NCI-H128 (cell line): ENCODE measurements around the gene RAB3GAP1.

Experiments used
- DNase-seq: peaks from one replicate; lab custom pipeline; 2025; ENCODE audit not compliant: unreplicated experiment; lab: John Stamatoyannopoulos, UW

RAB3GAP1 gene

DNA sequence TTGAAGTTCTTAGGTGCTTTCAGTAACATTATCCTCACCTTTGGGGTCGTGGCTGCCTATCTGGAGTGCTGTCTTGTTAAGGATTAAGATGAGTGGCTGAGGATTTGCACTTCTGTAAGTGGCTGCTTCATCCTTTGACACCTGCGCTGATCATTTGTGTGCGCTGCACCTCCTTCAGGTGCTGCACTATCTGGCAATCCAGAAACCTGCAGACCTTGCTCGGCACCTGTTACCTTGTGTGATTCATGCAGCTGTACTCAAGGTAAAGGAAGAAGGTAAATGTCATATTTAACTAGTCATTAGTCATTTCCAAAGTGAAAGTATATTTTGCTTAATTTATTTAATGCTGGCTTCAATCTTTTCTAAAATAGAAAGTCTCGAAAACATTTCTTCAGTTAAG lies 110.3 kb downstream of the RAB3GAP1 start:
- DNase-seq = no peak

DNA sequence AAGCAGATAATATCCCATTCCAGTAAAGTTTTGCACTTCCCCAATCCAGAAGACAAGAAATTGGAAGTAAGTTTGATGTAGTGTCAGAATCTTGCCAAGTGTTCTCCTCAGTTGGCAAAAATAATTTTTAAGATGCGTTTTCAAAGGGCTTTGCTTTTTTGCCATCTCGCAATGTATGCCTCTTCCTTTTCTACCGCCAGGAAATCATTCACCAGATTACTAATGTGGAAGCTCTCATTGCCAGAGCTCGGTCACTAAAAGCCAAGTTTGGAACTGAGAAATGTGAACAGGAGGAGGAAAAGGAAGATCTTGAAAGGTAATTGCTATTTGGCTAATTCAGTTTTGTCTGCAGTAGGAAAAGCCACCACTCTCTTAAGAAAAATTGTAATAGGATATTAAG lies 110.7 kb downstream of the RAB3GAP1 start:
- DNase-seq = no peak

DNA sequence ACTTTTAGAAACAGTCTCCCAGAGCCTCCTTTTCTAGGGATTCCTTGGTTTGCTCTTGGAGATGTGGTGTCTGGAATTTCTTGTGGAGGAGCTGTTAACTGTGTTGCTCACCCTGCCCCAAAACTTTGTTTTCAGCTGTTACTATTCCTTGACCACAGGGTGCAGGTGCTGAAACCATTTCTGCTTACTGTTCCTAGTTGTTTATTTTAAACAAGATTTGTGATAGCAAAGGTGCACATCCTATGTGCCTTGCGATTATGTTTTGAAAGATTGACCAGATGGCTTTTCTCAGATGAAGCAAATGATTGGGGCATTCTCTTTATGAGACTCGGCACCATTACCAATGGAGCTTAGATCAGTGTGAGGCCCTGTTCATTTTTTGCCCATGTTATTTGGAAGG lies 111.2 kb downstream of the RAB3GAP1 start:
- no peak for DNase-seq

DNA sequence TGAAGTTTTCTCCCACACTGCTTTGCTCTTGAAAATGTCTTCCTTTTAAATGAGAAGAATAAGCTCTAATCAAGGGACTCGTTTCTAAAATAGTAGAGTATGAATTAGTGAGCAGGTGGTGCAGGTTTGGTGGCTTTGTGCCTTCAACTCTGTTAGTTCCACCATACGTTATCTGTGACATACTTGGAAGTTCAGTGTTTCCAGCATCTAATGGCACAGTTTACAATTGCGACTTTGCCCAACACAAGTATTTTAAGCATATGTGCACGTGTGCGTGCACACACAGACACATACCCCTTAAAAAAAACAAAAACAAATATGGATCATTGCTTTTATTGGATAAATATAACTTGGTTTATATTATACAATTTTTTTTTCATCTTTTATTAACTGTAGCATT lies 111.8 kb downstream of the RAB3GAP1 start:
- DNase-seq = no peak

DNA sequence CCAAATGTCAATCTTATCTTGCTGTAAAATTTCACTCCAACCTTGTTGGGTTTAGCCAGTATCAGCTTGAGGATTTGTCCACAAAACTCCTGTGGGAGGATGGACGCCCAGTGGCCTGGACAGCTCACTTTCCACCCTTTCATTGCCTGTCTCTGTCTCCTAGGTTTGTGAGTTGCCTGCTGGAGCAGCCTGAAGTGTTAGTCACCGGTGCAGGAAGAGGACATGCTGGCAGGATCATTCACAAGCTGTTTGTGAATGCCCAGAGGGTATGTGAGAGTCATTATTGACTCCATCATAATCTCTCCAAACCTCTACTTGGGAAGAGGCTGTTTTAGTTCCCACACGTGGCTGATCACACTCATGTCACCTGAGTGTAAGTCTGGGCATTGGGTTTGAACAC lies 112.3 kb downstream of the RAB3GAP1 start:
- DNase-seq = no peak

DNA sequence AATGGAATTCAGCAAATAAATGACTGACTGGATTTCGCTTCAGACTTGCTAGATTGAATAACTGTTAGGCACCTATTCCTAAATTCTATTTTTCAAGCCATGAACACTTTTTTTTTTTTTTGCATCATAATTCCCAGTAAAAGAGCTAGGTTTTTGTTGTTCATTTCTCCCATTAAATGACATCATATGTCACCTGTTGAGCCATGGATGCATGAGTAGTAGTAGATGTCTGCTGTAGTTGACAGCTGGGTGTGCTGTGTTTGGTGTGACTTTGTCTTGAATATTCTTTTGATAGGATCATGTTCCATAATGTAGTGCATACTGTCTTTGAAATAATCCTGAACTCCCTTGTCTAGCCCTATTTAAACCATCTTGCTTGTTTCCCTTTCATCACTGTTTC lies 115.2 kb downstream of the RAB3GAP1 start:
- no peak for DNase-seq

DNA sequence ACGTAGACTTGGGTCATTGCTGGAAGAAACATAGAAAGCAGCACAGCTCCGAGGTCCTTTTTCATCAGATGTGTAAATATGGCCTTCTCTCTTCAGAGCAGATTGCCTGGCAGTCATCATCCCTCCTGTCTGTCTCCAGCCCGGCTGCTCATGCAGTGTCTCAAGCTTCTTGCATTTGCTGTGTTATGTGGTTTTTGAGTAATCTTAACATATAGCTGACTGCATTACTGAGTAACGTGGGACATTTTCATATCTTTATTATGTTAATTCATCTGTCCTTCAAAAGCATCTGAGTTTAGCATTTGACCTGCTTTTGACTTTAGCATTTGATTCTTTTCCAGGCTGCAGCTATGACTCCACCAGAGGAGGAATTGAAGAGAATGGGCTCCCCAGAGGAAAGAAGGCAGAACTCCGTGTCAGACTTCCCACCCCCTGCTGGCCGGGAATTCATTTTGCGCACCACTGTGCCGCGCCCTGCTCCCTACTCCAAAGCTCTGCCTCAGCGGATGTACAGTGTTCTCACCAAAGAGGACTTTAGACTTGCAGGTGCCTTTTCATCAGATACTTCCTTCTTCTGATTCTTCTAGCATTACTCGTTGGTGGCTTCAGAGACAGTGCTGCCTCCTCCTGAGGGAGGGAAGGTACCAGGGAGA lies 116.2 kb downstream of the RAB3GAP1 start:
- no peak for DNase-seq

DNA sequence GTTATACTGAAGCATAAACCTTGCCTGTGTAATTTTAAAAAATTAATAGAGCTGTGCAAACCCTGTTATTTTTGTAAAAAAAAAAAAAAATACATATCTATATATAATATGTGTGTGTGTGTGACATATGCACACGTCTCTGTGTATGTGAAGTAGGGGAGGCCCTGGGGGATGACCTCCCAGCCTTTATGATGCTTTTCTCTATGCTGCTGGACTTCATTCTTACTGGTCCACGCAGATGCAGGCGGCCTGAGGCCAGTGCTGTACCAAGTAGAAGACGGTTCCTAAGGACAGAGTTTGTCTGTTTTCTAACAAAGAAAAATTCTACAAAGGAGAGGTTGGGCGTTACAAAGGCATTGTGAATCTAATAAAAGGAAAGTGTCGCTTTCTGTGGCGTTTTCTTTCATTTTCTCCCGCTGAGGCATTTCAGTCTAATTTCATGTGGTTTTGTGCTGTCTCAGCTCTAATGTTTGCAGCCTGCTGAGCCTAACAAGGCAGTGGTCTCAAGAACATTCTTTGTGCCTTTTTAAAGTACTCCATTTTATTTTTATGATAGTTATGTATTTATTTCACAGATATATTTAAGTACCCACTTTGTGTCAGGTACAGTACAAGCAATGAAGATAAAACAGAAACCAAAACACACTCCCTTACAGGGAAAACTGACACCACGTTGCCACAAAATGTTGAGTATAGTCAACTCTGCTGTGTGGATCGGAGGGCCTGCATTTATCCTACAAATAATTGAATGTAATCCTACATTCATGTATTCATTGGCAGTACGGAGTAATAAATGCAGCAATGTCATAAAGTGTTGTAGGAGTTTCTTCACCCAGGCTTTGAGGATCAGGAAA lies 118.0 kb downstream of the RAB3GAP1 start:
- no peak for DNase-seq

DNA sequence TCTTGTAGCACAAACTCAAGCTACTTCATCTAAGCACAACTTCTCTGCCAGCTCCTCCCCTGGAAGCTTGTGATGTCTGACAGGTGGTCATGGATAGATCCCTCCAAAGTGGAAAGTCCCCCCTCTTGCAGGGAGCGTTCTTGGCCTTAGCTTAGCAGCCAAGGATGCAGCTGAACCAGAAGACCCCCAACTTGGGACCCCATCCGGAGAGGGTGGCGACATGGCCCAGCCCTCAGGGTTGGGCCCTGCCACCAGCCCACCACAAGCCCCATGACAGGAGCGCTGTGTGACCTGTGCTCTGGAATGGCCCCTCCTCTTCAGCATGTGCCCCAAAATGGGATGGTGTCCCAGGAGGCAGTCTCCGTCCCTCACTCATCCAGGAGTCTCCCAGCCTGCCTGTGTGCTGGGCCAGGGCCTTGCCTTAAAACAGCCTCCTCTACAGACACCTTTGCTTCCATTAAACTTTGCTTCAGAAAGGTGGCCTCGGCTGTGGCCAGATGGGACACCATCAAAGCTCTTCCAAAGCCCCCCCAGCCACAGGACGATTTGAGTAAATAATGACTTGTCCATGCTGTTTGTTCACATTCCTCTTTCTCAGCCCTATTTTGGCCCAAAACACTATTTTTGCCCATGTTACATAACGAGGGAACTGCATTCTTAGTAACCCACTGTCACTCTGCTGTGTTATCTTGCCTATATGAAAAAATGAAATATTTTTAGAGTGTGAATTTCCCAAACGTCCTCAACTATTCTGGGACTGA lies 122.1 kb downstream of the RAB3GAP1 start:
- no peak for DNase-seq

DNA sequence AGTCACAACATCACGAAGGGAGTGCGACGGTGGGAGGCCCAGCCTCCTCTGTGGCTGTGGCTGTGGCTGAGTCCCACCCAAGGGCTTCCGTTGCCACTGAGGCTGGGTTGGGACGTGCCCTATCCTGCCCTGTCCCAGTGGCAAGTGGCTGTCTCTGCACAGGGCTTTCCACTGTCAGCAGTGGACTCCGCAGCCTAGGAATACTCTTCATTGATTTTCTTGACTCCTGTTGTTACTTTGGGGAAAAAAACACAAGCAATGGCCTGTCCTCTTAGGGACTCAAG lies 122.7 kb downstream of the RAB3GAP1 start:
- DNase-seq = no peak

DNA sequence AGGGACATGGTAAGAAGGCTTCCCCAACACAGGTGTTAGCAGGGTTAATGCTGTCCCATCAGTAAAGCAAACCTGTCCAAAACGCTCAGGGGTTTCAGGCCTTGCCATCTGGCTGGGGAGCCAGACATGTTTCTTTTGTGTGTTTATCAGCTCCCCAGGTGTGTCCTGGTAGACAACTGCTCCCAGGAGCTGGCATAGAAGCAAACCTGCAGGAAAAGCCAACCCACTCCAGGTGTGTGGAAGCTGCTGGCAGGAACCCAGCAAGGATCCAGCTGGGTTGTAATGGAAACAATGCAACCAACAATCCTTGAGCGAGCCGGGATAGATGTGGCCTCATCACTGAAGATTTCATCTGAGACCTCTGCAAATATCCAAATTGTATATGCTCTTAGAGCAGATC lies 123.1 kb downstream of the RAB3GAP1 start:
- DNase-seq = peak; percentile 14

DNA sequence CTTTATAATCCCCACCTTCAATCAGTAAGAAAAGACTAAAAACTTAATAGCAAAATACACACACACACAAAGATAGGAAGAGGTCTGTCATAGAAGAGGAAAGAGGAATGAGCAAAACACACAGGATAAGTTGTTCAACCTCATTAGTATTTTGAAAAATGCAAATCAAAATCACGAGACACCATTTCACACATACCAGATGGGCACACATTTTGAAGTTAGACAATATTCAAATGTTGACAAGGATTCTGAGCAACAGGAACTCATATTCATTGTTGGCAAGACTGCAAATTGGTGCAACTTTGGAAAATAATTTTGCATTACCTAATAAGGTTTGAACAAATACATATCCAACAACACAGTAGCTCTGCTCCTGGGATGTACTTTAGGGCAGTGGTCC lies 127.6 kb downstream of the RAB3GAP1 start:
- DNase-seq = no peak

DNA sequence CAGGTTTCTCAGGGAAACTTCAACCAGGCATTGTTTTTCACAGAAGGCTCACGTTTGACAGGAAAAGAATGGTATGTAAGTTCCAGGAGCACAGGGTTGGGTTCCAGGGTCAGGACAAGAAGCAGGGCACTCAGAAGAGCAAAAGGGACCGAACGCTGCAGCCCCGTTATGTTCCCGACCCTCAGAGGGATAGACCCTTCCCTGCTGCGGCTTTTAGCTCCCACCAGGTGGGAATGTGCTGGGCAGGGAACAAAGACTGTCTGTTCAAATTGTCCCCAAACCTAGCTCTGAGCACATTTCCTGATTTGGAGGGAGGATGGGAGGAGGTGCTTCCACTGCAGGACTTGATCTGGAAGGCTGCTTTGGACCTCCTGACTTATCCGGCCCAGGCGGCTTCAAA lies 130.1 kb downstream of the RAB3GAP1 start:
- DNase-seq = no peak

DNA sequence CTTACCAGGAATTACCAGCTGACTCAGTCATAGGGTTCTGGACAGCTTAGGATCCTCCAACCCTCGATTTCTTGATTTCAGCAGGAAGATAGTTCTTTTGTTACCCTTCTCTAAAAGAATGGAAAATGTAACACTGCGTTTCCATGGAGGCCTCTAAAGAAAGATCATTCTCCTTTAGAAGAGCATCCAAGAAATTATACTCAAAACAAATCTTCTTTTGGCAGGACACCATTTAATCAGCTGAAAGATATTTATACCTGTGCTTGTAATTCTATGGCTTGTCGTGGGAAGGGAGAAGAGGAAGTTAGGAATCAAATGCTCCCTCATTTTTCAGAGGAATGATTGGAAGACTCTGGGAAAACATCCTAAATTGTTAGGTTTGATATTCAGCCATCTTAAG lies 130.5 kb downstream of the RAB3GAP1 start:
- DNase-seq = no peak

DNA sequence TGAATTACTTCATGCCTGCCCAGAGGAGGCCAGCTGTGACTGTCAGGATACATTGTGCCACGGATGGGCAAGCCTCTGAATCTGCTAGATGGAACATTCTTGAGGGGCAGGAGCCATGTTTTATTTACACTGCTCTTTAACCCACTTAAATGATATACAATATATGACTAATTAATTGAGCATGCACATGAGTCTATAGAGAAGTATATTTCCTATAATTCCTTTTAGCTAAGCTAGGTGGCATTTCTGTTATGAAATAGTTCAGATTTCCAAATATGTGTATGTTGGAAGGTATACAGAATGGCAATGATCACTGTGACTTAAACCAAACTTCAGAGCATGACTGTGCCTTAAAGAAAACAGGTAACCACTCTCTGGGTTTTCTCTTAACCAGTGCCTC lies 131.7 kb downstream of the RAB3GAP1 start:
- DNase-seq = no peak

DNA sequence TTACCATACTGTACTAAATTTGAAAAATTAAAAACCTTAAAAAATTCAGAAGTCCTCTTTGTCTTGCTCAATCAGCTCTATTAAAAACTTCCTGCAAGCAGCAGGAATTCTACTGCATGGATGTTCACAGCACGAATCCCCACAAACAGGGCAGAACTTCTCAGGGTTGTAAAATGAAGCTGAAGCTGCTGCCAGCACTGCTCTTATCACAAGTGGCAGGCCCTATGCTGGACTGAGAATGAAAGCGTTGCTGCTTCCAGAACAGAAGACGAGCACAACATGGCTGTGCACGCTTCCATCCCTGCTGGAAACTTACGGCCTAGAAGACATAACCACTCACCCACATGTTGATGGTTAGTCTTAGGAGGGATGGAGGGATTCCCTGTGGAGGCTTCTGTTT lies 134.0 kb downstream of the RAB3GAP1 start:
- no peak for DNase-seq

DNA sequence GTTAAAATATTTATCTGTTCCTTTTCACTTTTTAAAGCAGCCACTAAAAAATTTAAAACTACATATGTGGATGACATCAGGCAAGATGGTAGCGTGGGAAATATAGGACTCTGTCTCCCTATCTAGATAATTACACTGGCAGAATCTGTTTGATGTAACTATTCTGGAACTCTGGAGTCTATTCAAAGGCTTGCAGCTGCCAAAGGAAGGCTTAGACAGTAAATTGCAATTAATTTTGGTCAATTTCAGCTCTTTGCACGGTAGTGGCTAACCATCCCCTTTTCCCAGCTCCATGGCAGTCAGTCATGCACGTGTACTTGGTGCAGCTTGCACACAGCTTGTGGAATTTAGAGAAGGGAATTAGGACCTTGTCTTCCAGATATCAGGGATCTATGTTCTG lies 135.2 kb downstream of the RAB3GAP1 start:
- no peak for DNase-seq

DNA sequence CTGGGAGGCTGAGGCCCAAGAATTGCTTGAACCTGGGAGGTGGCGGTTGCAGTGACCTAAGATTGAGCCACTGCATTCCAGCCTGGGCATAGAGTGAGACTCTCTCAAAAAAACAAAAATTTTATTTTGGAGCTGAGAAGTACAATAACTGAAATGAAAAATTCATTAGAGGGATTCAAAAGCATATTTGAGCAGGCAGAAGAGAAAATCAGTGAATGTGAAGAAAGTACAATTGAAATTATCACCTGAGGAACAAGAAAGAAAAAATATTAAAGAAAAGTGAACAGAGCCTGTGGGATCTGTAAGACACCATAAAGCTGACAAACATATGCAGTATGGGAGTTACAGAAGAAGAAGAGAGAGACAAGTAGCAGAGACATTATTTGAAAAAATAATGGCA lies 137.1 kb downstream of the RAB3GAP1 start:
- DNase-seq = no peak

DNA sequence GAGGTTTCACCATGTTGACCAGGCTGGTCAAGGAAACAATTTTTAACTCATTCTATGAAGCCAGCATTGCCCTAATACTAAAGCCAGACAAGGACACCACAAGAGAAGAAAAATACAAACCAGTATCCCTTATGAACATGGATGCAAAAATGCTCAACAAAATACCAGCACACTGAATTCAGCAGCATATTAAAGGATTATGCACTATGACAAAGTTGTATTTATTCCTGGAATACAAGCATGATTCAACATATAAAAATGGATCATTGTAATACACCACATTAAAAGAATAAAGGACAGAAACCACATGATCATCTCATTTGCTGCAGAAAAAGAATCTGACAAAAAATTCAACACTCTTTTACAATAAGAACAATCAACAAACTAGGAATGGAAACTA lies 138.7 kb downstream of the RAB3GAP1 start:
- no peak for DNase-seq

DNA sequence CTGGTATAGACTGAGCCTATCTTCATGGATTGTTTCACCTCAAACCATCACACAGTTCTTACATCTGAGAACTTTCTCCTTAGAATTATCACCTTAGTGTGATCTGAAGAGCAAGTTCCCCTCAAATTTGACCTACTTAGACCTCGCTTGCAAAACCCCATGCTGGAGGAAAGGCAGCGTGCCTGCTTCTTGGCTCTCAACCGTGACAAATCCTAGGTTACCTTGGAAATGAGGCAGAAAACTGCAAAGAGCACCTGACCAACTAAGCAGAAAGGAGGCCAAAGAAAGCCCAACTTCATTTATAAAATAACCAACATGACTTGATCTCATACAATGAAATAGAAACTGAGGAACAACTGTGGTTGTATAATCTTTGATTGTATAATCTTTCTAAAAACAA lies 146.4 kb downstream of the RAB3GAP1 start:
- DNase-seq = no peak

DNA sequence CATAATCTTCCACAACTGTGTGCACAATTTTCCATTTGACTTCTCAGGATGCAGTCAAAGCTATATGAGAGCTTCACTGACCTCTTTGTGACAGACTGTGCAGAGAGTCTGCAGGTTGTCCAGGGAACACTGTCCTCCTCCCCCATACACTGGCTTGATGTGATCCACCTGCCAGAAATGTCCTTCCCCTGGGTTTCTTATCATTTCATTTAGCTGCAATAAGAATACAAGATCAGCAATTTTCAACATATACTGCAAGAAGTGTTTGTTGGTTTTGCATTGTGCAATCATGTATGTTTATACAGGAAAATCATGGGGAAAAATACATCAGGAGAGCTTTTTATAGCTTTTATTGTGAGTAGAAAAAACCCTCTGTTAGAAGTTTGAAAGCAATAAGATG lies 150.7 kb downstream of the RAB3GAP1 start:
- no peak for DNase-seq

DNA sequence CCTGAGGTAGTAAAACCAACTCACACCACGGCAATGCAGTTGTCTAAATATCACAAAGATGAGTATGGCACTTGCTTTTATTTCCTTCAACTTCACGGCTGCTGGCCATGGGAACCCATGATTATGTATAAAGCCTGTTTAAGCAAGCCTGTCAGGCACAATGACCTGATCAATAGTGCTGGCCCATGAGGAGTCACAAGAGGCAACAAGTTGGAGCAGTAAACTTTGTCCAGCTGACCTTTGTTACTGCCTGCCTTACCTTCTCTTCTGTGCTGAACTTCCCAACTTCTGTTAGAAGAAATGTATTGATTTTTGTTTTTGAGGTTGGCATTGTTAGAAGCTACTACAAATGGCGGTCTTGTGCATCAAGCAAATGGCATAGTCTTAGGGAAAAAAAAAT lies 151.9 kb downstream of the RAB3GAP1 start:
- DNase-seq = no peak
